ENCODE data around the gene CXCR2.

CXCR2 gene

GRCh38 chr2:218152172-218152571 lies 26.3 kb downstream of the CXCR2 start:
- DNase-seq (ENCODE audit: low read depth), result no peak
- no peak for TF ChIP-seq CTCF (conservative IDR thresholded peaks at IDR 0.05; ENCODE audit: control insufficient read depth, insufficient read depth, low read depth, low read length)
- H3K4me3 ChIP-seq (ENCODE audit: control insufficient read depth, low read depth, low read length), result no peak overlapping the region

GRCh38 chr2:218152777-218153176 lies 26.9 kb downstream of the CXCR2 start:
- no peak for DNase-seq (ENCODE audit: low read depth)
- no peak overlapping the region for H3K4me3 ChIP-seq (ENCODE audit: control insufficient read depth, low read depth, low read length)
- no peak for TF ChIP-seq CTCF (conservative IDR thresholded peaks at IDR 0.05; ENCODE audit: control insufficient read depth, insufficient read depth, low read depth, low read length)

- H3K4me3 ChIP-seq (ENCODE audit: control insufficient read depth, low read depth, low read length), result no peak overlapping the region
- TF ChIP-seq CTCF (conservative IDR thresholded peaks at IDR 0.05; ENCODE audit: control insufficient read depth, insufficient read depth, low read depth, low read length), result no peak
- DNase-seq (ENCODE audit: low read depth), result no peak
These were observed 30.2 kb downstream of the CXCR2 start for GRCh38 chr2:218155953-218156479.

- DNase-seq (ENCODE audit: low read depth), result no peak
These were observed 35.8 kb downstream of the CXCR2 start for GRCh38 chr2:218161644-218162043.

GRCh38 chr2:218162814-218163213 lies 37.0 kb downstream of the CXCR2 start:
- H3K4me3 ChIP-seq (ENCODE audit: control insufficient read depth, low read depth, low read length), result no peak overlapping the region
- TF ChIP-seq CTCF (conservative IDR thresholded peaks at IDR 0.05; ENCODE audit: control insufficient read depth, insufficient read depth, low read depth, low read length), result no peak
- no peak for DNase-seq (ENCODE audit: low read depth)

More at GRCh38 chr2:218161644-218162043, 35.8 kb downstream of the CXCR2 start:
- no peak for TF ChIP-seq CTCF (conservative IDR thresholded peaks at IDR 0.05; ENCODE audit: control insufficient read depth, insufficient read depth, low read depth, low read length)
- no peak overlapping the region for H3K4me3 ChIP-seq (ENCODE audit: control insufficient read depth, low read depth, low read length)

- no peak for TF ChIP-seq CTCF (conservative IDR thresholded peaks at IDR 0.05; ENCODE audit: control insufficient read depth, insufficient read depth, low read depth, low read length)
- no peak within 1 kb of the TSS for H3K4me3 ChIP-seq (ENCODE audit: control insufficient read depth, low read depth, low read length)
- no peak for DNase-seq (ENCODE audit: low read depth)
These were observed 41.0 kb downstream of the CXCR2 start, which contains the start of gene CXCR1 for GRCh38 chr2:218166791-218167190. CXCR1 (minus strand) TSS chr2:218166962; CDS start chr2:218165211, 1,751 bp downstream.

- no peak for DNase-seq (ENCODE audit: low read depth)
- TF ChIP-seq CTCF (conservative IDR thresholded peaks at IDR 0.05; ENCODE audit: control insufficient read depth, insufficient read depth, low read depth, low read length), result no peak
- no peak overlapping the region for H3K4me3 ChIP-seq (ENCODE audit: control insufficient read depth, low read depth, low read length)
These were observed 42.2 kb downstream of the CXCR2 start for GRCh38 chr2:218168016-218168415.

All from fibroblast of mammary gland (primary cell).